ENCODE results near the gene ATXN10.
A peak's percentile ranks its signal among the peaks of the same experiment; 100 is the strongest.
"Not testable (repeated sequence)": the region's sequence is repeated elsewhere in the genome, so short reads cannot be mapped to it uniquely, and the experiment has no call there.

ATXN10 gene

GRCh38 chr22:45671783-45672563 is at the start of gene ATXN10:
Gene ATXN10, plus strand, starts transcription at chr22:45671834. Its CDS starts 230 bp downstream, at chr22:45672064.
- peak; percentile 44 for DNase-seq

- no peak for DNase-seq
Observed at GRCh38 chr22:45621836-45622600, 49.6 kb upstream of the ATXN10 start.

- DNase-seq: not testable (repeated sequence)
Observed at GRCh38 chr22:45623464-45624145, 48.0 kb upstream of the ATXN10 start.

- no peak for DNase-seq
Observed at GRCh38 chr22:45626198-45626651, 45.4 kb upstream of the ATXN10 start.

GRCh38 chr22:45627489-45628233 is 44.0 kb upstream of the ATXN10 start:
- no peak for DNase-seq

- DNase-seq: no peak
Observed at GRCh38 chr22:45628515-45628914, 43.1 kb upstream of the ATXN10 start.

- no peak for DNase-seq
Observed at GRCh38 chr22:45629469-45630089, 42.1 kb upstream of the ATXN10 start.

- no peak for DNase-seq
Observed at GRCh38 chr22:45630436-45630835, 41.2 kb upstream of the ATXN10 start.

- DNase-seq: no peak
Observed at GRCh38 chr22:45631140-45631840, 40.3 kb upstream of the ATXN10 start.

- no peak for DNase-seq
Observed at GRCh38 chr22:45631841-45632238, 39.8 kb upstream of the ATXN10 start.

- DNase-seq: no peak
Observed at GRCh38 chr22:45632791-45633515, 38.7 kb upstream of the ATXN10 start.

- DNase-seq: no peak
Observed at GRCh38 chr22:45636683-45637082, 35.0 kb upstream of the ATXN10 start.

GRCh38 chr22:45638197-45638596 is 33.4 kb upstream of the ATXN10 start:
- no peak for DNase-seq

GRCh38 chr22:45638834-45639746 is 32.5 kb upstream of the ATXN10 start:
- no peak for DNase-seq

- DNase-seq: no peak
Observed at GRCh38 chr22:45639747-45640102, 31.9 kb upstream of the ATXN10 start.

GRCh38 chr22:45640291-45640940 is 31.2 kb upstream of the ATXN10 start:
- no peak for DNase-seq

GRCh38 chr22:45640941-45641621 is 30.6 kb upstream of the ATXN10 start:
- DNase-seq: no peak

GRCh38 chr22:45642986-45643385 is 28.6 kb upstream of the ATXN10 start:
- DNase-seq: no peak

GRCh38 chr22:45644714-45645113 is 26.9 kb upstream of the ATXN10 start:
- no peak for DNase-seq
